Naive thymus-derived CD8-positive, alpha-beta T cell (primary cell): ENCODE data around the gene USP24. TPM values are rescaled to one million over a fixed set of nuclear protein-coding genes. Genes with fewer than 3 reads are reported as not detected.
"Not testable (repeated sequence)": the region's sequence is repeated elsewhere in the genome, so short reads cannot be mapped to it uniquely, and the experiment has no call there.

Experiments used
- ATAC-seq, 2 donors: fragments of 150-1000 bp; cut with Tn5 transposase in 1 of 2; sonication (Bioruptor Pico), chemical (Tn5 transposase) in 1 of 2; 1 replicate in 1 of 2; 2 replicates in 1 of 2; pipeline ENCODE4 v1.10.0; 2021; ENCODE audit warnings: mild to moderate bottlenecking in 2 of 2, moderate library complexity in 2 of 2
- POLR2A ChIA-PET: fragments of 350-600 bp; sonication (Branson Sonifier 250); formaldehyde crosslinking; loops from one replicate; lab custom pipeline; 2021; ENCODE audit warnings: antibody characterized with exemption; lab: Charles Lee
- DNase-seq, 10 donors: peaks; one replicate each; pipeline versions ENCODE4 v3.0.0 to v3.0.0-alpha.2; 2020 to 2022
- H3K27ac Mint-ChIP-seq, 10 donors: one replicate each; pipeline ENCODE4 v1.8.0; 2020 to 2022; ENCODE audit warnings: mild to moderate bottlenecking in 10 of 10, mixed read lengths in 10 of 10, moderate library complexity in 4 of 10, inconsistent platforms in 1 of 10
- H3K27me3 Mint-ChIP-seq, 5 donors: one replicate each; pipeline ENCODE4 v1.8.0; 2021 to 2022; ENCODE audit warnings: mixed read lengths in 5 of 5
- H3K36me3 Mint-ChIP-seq, 3 donors: one replicate each; pipeline ENCODE4 v1.8.0; 2020 to 2022; ENCODE audit warnings: mixed read lengths in 3 of 3, mild to moderate bottlenecking in 2 of 3, inconsistent platforms in 1 of 3
- H3K4me1 Mint-ChIP-seq, 4 donors: one replicate each; pipeline ENCODE4 v1.8.0; 2021 to 2022; ENCODE audit warnings: mixed read lengths in 4 of 4
- H3K4me3 Mint-ChIP-seq, 10 donors: one replicate each; pipeline ENCODE4 v1.8.0; 2020 to 2022; ENCODE audit warnings: mild to moderate bottlenecking in 10 of 10, mixed read lengths in 10 of 10, moderate library complexity in 6 of 10, inconsistent platforms in 1 of 10
- H3K9me3 Mint-ChIP-seq, 9 donors: one replicate each; pipeline ENCODE4 v1.8.0; 2020 to 2022; ENCODE audit warnings: mixed read lengths in 9 of 9, mild to moderate bottlenecking in 3 of 9, inconsistent platforms in 1 of 9, moderate library complexity in 1 of 9
- polyA plus RNA-seq, 3 donors: library from polyadenylated mRNA; unstranded; fragments of 300-500 nt; fragmentation: Illumina TruSeq; gene quantifications; one replicate each; pipeline ENCODE4 v1.2.3, GENCODE V29; 2021
- total RNA-seq, 8 experiments: library from RNA in 2 of 8; stranded (reverse) in 2 of 8; gene quantifications; one replicate each; pipeline ENCODE4 v1.2.3 and lab custom pipeline; 2021 to 2026

The USP24 gene
- total and polyA plus RNA-seq, 5 experiments from 2014 or later, result 5.5 to 81.1 (median 8.4) TPM

- no peaks in the 10 kb centered on the region for H3K27me3 Mint-ChIP-seq
- peak overlapping the region in 8 of 10 donors; percentile 3 to 87 (median 40) for H3K4me3 Mint-ChIP-seq
- peak overlapping the region in 8 of 10 donors; percentile 4 to 89 (median 46) for H3K27ac Mint-ChIP-seq
- DNase-seq (no peak), ATAC-seq (no peak)
- H3K9me3 Mint-ChIP-seq, result no peaks in the 10 kb centered on the region
- POLR2A ChIA-PET, result interaction anchor here (0.6 kb wide), 1 partner anchor 9 kb away, joined by 3 read pairs; no protein-coding TSS in a partner anchor
- H3K4me1 Mint-ChIP-seq, result peaks cover 37 to 89% (median 78%) of the 10 kb centered on the region in 4 donors
- peaks cover 0 to 24% (median 2%) of the 10 kb centered on the region in 3 donors for H3K36me3 Mint-ChIP-seq
Observed at GRCh38 chr1:55209247-55209646, 5.9 kb downstream of the USP24 start.

DNA sequence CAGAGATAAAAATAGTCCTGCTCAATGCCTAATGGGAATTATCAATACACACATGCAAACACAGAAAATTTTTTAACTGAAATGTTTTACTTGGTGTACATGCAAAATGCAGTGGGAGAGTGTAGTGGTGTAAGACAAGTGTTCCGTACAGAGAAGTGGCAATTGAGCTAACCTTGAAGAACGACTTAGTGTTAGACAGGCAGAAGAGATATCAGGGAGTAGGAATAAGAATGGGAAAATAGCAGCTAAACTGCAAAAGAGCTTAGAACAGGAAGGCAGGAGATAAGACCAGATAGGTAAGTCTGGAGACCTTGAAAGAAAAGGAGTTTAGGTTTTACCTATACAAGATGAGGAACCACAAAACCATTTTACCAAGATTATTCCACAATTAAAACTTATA lies 9.0 kb downstream of the USP24 start:
- Mint-ChIP-seq H3K4me3 (peak overlapping the region in 3 of 10 donors; percentile 1 to 30 (median 1)), H3K27me3 (no peaks in the 10 kb centered on the region), H3K36me3 (peaks cover 0 to 24% (median 2%) of the 10 kb centered on the region in 3 donors), H3K9me3 (no peaks in the 10 kb centered on the region), H3K27ac (peak overlapping the region in 4 of 10 donors; percentile 1 to 56 (median 6)), H3K4me1 (peaks cover 25 to 88% (median 73%) of the 10 kb centered on the region in 4 donors)
- POLR2A ChIA-PET, result interaction anchor here (0.6 to 1.9 kb wide), 2 partner anchors 8 to 31 kb away, joined by 3 to 5 read pairs; partner anchors contain the start of gene USP24
- ATAC-seq (no peak), DNase-seq (no peak)

DNA sequence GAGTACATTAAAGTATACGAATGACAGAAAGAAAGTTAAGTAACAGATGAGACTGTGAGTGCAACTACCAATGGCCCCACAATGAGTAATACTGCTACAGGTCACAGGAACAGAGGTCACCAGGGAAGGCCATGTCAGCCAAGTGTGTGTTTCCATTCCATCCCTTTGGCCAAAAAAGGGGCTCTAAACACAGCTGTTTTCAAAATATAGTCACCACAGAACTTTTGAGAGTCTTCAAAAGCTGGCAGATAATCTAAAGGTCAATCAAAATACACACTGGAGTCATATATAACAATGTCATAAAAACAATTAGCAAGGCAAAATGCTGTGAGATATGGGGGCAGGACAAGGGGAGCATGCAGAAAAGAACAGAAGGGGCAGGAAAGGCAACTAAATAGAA lies 10.2 kb downstream of the USP24 start:
- Mint-ChIP-seq H3K4me3 (peak overlapping the region in 4 of 10 donors; percentile 1 to 16 (median 11)), H3K4me1 (peaks cover 27 to 83% (median 73%) of the 10 kb centered on the region in 4 donors), H3K9me3 (no peaks in the 10 kb centered on the region), H3K27me3 (no peaks in the 10 kb centered on the region), H3K27ac (peak overlapping the region in 7 of 10 donors; percentile 19 to 76 (median 67)), H3K36me3 (peaks cover 0 to 26% (median 2%) of the 10 kb centered on the region in 3 donors)
- POLR2A ChIA-PET, result interaction anchor here (1.9 kb wide), 1 partner anchor 9 kb away, joined by 5 read pairs; the partner anchor contains the start of gene USP24
- DNase-seq (no peak), ATAC-seq (no peak)

- DNase-seq (no peak), ATAC-seq (peak in 1 of 2 donors; percentile 20)
- peaks cover 7 to 29% (median 8%) of the 10 kb centered on the region in 3 donors for H3K36me3 Mint-ChIP-seq
- H3K9me3 Mint-ChIP-seq, result no peaks in the 10 kb centered on the region
- H3K4me3 Mint-ChIP-seq, result peak overlapping the region in 6 of 10 donors; percentile 8 to 46 (median 25)
- H3K27me3 Mint-ChIP-seq, result no peaks in the 10 kb centered on the region
- peaks cover 30 to 79% (median 74%) of the 10 kb centered on the region in 4 donors for H3K4me1 Mint-ChIP-seq
- H3K27ac Mint-ChIP-seq, result peak overlapping the region; percentile 4 to 89 (median 64)
- POLR2A ChIA-PET, result no interaction called here
Observed at GRCh38 chr1:55203064-55203463, 12.1 kb downstream of the USP24 start.

- Mint-ChIP-seq H3K36me3 (peaks cover 7 to 26% (median 7%) of the 10 kb centered on the region in 3 donors), H3K27me3 (no peaks in the 10 kb centered on the region), H3K4me1 (peaks cover 37 to 85% (median 81%) of the 10 kb centered on the region in 4 donors), H3K9me3 (no peaks in the 10 kb centered on the region), H3K27ac (peak overlapping the region; percentile 4 to 86 (median 72)), H3K4me3 (peak overlapping the region in 8 of 10 donors; percentile 11 to 65 (median 30))
- ATAC-seq (peak in 1 of 2 donors; percentile 78), DNase-seq (peak in 2 of 10 donors; percentile 36 to 39)
- POLR2A ChIA-PET, result interaction anchor here (2.6 kb wide), 1 partner anchor 13 kb away, joined by 16 read pairs; the partner anchor contains the start of gene USP24
Observed at GRCh38 chr1:55200667-55201066, 14.5 kb downstream of the USP24 start.

GRCh38 chr1:55199735-55200134 lies 15.4 kb downstream of the USP24 start:
- H3K4me1 Mint-ChIP-seq, result peaks cover 41 to 88% (median 85%) of the 10 kb centered on the region in 4 donors
- POLR2A ChIA-PET, result interaction anchor here (2.6 kb wide), 1 partner anchor 14 kb away, joined by 16 read pairs; the partner anchor contains the start of gene USP24
- DNase-seq, H3K9me3 Mint-ChIP-seq, H3K27me3 Mint-ChIP-seq, ATAC-seq: not testable (repeated sequence)
- H3K4me3 Mint-ChIP-seq, result peak overlapping the region in 4 of 10 donors; percentile 7 to 82 (median 48)
- peaks cover 7 to 33% (median 7%) of the 10 kb centered on the region in 3 donors for H3K36me3 Mint-ChIP-seq
- peak overlapping the region in 8 of 10 donors; percentile 26 to 86 (median 75) for H3K27ac Mint-ChIP-seq

GRCh38 chr1:55198044-55198443 lies 17.1 kb downstream of the USP24 start:
- no peak overlapping the region for H3K4me3 Mint-ChIP-seq
- H3K36me3 Mint-ChIP-seq, result peaks cover 7 to 36% (median 7%) of the 10 kb centered on the region in 3 donors
- H3K4me1 Mint-ChIP-seq, result peaks cover 48 to 91% (median 85%) of the 10 kb centered on the region in 4 donors
- DNase-seq (no peak), ATAC-seq (no peak)
- peak overlapping the region in 2 of 10 donors; percentile 70 to 79 for H3K27ac Mint-ChIP-seq
- H3K27me3 Mint-ChIP-seq, result no peaks in the 10 kb centered on the region
- H3K9me3 Mint-ChIP-seq, result no peaks in the 10 kb centered on the region
- POLR2A ChIA-PET, result no interaction called here

DNA sequence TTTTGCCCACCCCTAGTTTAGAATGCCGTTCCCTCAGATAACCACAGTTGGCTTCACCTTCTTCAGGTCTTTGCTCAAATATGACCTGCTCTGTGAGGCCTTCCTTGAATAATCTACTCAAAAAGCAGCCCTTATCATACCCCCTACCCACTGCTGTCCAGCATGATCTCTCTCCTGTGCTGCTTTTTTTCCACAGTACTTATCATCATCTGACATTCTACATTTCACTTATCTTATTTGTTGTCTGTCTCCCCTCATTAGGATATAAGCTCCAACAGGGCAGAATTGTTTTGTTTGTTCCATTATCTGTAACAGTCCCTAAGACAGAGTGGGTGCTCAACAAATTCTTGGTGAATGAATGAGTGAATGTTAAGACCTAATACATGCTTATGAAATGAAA lies 18.1 kb downstream of the USP24 start:
- POLR2A ChIA-PET, result no interaction called here
- peak overlapping the region in 4 of 10 donors; percentile 1 to 27 (median 3) for H3K4me3 Mint-ChIP-seq
- peaks cover 7 to 36% (median 7%) of the 10 kb centered on the region in 3 donors for H3K36me3 Mint-ChIP-seq
- peak overlapping the region in 6 of 10 donors; percentile 1 to 79 (median 27) for H3K27ac Mint-ChIP-seq
- ATAC-seq (no peak), DNase-seq (no peak)
- H3K27me3 Mint-ChIP-seq, result no peaks in the 10 kb centered on the region
- H3K4me1 Mint-ChIP-seq, result peaks cover 45 to 90% (median 83%) of the 10 kb centered on the region in 4 donors
- no peaks in the 10 kb centered on the region for H3K9me3 Mint-ChIP-seq

GRCh38 chr1:55196433-55197035 lies 18.6 kb downstream of the USP24 start:
- Mint-ChIP-seq H3K4me1 (peaks cover 42 to 90% (median 83%) of the 10 kb centered on the region in 4 donors), H3K27ac (peak overlapping the region in 8 of 10 donors; percentile 19 to 85 (median 68)), H3K27me3 (no peaks in the 10 kb centered on the region), H3K36me3 (peaks cover 7 to 36% (median 7%) of the 10 kb centered on the region in 3 donors), H3K4me3 (peak overlapping the region in 5 of 10 donors; percentile 1 to 37 (median 27)), H3K9me3 (no peaks in the 10 kb centered on the region)
- no peak for DNase-seq
- POLR2A ChIA-PET, result no interaction called here
- no peak for ATAC-seq

DNA sequence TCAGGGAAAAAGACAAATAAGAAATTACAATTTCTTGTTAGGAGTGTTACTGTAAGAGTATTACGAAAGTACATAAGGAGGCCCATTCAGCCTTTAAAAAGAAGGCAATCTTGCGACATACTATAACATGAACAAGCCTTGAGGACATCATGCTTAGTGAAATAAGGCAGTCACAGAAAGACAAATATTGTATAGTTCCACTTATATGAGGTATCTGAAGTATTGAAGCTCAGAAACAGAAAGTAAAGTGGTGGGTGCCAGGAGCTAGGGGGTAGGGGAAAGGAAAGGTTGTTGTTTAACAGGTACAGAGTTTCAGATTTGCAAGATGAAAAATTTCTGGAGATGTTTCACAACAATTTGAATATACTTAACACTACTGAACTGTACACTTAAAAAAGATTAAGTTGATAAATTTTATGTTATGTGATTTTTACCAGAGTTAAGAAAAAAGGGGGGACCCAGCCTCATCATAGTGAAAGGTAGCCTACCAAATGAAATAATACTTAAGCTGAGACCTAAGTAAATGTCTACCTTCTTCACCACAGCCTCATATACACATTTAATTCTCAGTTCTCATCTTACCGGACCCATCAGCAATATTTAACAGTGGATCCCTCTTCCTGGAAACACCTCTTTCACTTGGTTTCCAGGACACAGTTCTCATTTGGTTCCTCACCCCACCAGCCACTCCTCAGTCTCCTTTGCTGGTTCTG lies 19.5 kb downstream of the USP24 start:
- Mint-ChIP-seq H3K4me3 (peak overlapping the region in 2 of 10 donors; percentile 27 to 36), H3K4me1 (peaks cover 40 to 84% (median 79%) of the 10 kb centered on the region in 4 donors), H3K9me3 (no peaks in the 10 kb centered on the region), H3K36me3 (peaks cover 7 to 36% (median 7%) of the 10 kb centered on the region in 3 donors), H3K27ac (peak overlapping the region in 9 of 10 donors; percentile 4 to 85 (median 52)), H3K27me3 (no peaks in the 10 kb centered on the region)
- ATAC-seq (no peak), DNase-seq (no peak)
- POLR2A ChIA-PET, result no interaction called here

- H3K36me3 Mint-ChIP-seq, result peaks cover 7 to 36% (median 7%) of the 10 kb centered on the region in 3 donors
- H3K4me3 Mint-ChIP-seq, result peak overlapping the region in 3 of 10 donors; percentile 4 to 30 (median 21)
- DNase-seq, result no peak
- peaks cover 39 to 87% (median 75%) of the 10 kb centered on the region in 4 donors for H3K4me1 Mint-ChIP-seq
- H3K9me3 Mint-ChIP-seq, result no peaks in the 10 kb centered on the region
- POLR2A ChIA-PET, result no interaction called here
- no peak for ATAC-seq
- H3K27me3 Mint-ChIP-seq, result no peaks in the 10 kb centered on the region
- H3K27ac Mint-ChIP-seq, result peak overlapping the region in 9 of 10 donors; percentile 21 to 89 (median 74)
Observed at GRCh38 chr1:55194851-55195250, 20.3 kb downstream of the USP24 start.

DNA sequence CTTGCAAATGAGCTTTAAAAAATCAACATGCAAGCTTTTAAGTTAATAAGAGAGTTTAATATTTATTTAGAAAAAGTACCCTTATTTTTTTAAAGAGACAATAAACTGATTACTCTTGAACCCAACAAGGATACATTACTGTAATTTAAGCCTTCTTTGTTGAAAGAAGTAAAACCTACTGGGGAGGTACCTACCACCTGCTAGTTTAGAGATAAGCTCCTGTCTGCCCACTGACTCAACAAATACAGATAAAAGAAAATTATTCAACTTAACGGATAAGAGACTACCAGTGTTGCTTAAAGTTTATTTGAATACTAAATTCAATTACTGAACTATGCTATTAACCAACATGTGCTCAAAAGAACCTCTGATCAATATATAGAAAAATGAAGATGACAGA lies 23.1 kb downstream of the USP24 start:
- H3K4me1 Mint-ChIP-seq, result peaks cover 34 to 88% (median 72%) of the 10 kb centered on the region in 4 donors
- POLR2A ChIA-PET, result no interaction called here
- H3K36me3 Mint-ChIP-seq, result peaks cover 0 to 24% (median 0%) of the 10 kb centered on the region in 3 donors
- DNase-seq (no peak), ATAC-seq (no peak)
- H3K4me3 Mint-ChIP-seq, result no peak overlapping the region
- H3K27ac Mint-ChIP-seq, result peak overlapping the region in 3 of 10 donors; percentile 22 to 40 (median 31)
- peaks cover 0 to under 1% (median 0%) of the 10 kb centered on the region in 9 donors for H3K9me3 Mint-ChIP-seq
- no peaks in the 10 kb centered on the region for H3K27me3 Mint-ChIP-seq
